Measurements from ENCODE around the gene RGS7.
"Not testable (repeated sequence)": the region's sequence is repeated elsewhere in the genome, so short reads cannot be mapped to it uniquely, and the experiment has no call there.

RGS7 gene

DNA sequence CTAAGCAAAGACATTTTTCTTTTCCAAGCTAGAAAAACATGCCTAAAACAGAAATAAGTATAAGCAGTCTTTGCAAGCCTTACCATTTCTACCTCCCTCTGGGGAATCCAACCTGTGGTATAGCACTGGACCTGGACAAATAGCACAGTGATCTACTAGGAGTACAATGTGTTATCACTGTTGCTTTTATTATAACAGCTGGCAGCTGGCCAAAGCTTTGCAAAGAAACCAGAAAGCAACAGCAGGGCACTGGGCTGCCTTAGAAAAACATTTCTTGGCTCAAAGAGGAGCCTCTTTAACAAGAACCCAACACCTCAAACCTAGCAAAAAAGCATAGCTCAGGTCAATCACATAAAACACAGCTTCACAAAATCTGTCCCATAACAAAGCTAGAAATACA, 450.5 kb downstream of the RGS7 start:
- no peak for DNase-seq (ENCODE audit: extremely low read depth, low read depth)
- TF ChIP-seq, protein P1, sequence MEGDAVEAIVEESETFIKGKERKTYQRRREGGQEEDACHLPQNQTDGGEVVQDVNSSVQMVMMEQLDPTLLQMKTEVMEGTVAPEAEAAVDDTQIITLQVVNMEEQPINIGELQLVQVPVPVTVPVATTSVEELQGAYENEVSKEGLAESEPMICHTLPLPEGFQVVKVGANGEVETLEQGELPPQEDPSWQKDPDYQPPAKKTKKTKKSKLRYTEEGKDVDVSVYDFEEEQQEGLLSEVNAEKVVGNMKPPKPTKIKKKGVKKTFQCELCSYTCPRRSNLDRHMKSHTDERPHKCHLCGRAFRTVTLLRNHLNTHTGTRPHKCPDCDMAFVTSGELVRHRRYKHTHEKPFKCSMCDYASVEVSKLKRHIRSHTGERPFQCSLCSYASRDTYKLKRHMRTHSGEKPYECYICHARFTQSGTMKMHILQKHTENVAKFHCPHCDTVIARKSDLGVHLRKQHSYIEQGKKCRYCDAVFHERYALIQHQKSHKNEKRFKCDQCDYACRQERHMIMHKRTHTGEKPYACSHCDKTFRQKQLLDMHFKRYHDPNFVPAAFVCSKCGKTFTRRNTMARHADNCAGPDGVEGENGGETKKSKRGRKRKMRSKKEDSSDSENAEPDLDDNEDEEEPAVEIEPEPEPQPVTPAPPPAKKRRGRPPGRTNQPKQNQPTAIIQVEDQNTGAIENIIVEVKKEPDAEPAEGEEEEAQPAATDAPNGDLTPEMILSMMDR (IDR thresholded peaks at IDR 0.05; ENCODE audit: low read depth, low read length, missing control alignments), result no peak
- H3K4me3 ChIP-seq (replicated peaks; ENCODE audit: low read depth, low read length), result no peak overlapping the region

DNA sequence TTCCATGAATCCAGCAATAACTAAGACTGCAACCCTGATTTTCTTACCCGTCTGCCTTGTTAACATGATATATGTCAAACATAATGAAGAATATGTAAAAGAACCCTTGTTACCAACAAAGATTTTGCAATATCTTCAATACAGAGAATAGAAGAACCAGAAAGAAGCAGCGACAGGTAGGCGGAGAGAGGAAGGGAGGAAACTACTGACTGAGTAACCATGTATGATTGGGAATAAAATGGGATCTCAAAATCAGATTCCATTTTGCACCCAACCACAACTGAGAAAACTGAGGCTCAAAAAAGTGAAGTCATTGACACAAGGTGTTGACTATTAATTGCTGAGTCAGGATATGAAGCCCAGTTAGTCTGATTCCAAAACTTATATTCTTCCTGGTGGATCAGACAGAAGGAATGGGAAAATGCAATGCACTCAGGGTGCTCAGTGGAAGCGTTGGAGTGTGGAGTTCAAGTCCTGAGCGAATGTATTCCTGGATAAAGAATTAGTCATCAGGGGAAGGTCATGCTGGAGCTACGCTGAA, 451.7 kb downstream of the RGS7 start:
- no peak for DNase-seq (ENCODE audit: extremely low read depth, low read depth)
- no peak overlapping the region for H3K4me3 ChIP-seq (replicated peaks; ENCODE audit: low read depth, low read length)
- TF ChIP-seq, protein P1 (IDR thresholded peaks at IDR 0.05; ENCODE audit: low read depth, low read length, missing control alignments), result no peak

DNA sequence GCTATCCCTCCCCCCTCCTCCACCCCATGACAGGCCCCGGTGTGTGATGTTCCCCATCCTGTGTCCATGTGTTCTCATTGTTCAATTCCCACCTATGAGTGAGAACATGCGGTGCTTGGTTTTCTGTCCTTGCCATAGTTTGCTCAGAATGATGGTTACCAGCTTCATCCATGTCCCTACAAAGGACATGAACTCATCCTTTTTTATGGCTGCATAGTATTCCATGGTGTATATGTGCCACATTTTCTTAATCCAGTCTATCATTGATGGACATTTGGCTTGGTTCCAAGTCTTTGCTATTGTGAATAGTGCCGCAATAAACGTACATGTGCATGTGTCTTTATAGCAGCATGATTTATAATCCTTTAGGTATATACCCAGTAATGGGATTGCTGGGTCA, 461.6 kb downstream of the RGS7 start:
- not testable (repeated sequence) for H3K4me3 ChIP-seq (replicated peaks; ENCODE audit: low read depth, low read length); DNase-seq (ENCODE audit: extremely low read depth, low read depth)

DNA sequence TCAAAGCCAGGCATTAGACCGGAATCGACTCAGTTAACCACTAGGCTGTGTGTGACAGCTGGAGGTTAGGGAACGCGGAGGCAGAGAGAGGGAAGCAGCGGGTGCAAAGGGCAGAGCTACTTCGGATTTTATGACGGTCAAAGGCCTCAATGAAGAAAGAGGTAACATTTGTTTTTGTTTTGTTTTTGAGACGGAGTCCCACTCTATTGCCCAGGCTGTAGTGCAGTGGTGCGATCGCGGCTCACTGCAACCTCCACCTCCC, 468.3 kb downstream of the RGS7 start:
- DNase-seq (ENCODE audit: extremely low read depth, low read depth), result no peak
- no peak overlapping the region for H3K4me3 ChIP-seq (replicated peaks; ENCODE audit: low read depth, low read length)
- TF ChIP-seq, protein P1 (IDR thresholded peaks at IDR 0.05; ENCODE audit: low read depth, low read length, missing control alignments), result no peak

DNA sequence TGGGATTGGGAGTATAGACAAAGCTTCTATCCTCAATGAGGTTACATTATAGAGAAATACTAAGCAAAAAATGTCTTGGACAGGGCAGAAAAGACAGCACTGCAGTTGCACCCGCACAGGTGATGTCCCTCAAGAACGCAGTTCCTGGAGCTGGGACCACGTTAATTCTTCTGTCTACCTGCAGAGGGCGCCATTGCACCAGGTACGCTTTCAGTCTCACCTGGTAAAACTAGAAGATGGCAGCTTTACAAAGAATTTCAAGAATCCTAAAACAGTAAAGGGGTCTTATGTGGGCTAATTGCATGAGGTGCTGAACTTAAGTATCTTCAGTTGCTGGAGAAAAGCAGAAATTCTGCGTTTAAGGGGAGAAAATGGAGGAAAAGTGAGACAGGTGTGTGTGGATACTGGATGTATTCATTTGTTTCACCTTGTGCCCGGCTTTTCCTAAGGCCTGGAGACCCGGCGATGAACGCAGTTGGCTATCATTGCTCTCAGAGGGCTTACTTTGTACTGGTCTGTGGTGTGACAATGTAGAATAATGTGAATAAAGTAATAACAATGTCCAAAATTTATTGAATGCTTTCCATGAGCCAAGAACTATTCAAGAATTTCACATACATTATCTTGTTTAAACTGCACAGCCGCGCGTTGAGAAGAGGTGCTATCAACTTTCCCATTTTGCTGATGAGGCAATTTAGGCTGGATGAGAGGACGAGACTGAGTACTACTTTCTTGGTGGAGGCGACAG, 468.8 kb downstream of the RGS7 start:
- H3K4me3 ChIP-seq (replicated peaks; ENCODE audit: low read depth, low read length), result no peak overlapping the region
- no peak for DNase-seq (ENCODE audit: extremely low read depth, low read depth)
- TF ChIP-seq, protein P1 (IDR thresholded peaks at IDR 0.05; ENCODE audit: low read depth, low read length, missing control alignments), result peak; percentile 82

DNA sequence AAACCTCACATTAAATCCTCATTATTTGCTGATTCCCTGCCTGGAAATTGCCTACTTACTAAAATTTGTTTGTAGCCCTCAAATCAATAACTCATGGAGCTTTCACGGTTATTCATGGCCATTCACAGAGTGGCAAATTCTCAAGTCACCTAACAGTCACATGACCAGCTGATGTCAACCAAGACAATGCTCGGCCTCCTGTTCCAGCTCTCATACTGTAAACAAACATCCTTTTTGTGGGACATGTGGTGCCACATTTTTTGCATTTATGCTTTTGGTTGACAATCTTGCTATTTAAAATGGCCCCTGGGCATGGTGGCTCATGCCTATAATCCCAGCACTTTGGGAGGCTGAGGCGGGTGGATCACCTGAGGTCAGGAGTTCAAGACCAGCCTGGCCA, 473.5 kb downstream of the RGS7 start:
- no peak overlapping the region for H3K4me3 ChIP-seq (replicated peaks; ENCODE audit: low read depth, low read length)
- TF ChIP-seq, protein P1 (IDR thresholded peaks at IDR 0.05; ENCODE audit: low read depth, low read length, missing control alignments), result no peak
- no peak for DNase-seq (ENCODE audit: extremely low read depth, low read depth)

DNA sequence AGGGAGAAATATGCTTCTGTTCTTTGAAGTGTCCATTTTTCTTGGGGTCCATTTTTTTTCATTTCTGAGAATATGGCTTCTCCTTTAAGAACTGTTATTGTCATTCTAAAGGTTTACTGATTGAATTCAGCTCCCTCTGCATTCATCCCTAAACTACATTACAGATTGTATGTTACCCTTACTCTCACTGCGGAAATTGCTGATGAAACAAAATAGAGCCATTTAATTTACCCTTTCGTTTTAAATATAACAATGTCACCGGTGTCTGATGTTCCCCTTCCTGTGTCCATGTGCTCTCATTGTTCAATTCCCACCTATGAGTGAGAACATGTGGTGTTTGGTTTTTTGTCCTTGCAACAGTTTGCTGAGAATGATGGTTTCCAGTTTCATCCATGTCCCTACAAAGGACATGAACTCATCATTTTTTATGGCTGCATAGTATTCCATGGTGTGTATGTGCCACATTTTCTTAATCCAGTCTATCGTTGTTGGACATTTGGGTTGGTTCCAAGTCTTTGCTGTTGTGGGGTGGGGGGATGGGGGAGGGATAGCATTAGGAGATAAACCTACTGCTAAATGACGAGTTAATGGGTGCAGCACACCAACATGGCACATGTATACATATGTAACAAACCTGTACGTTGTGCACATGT, 474.2 kb downstream of the RGS7 start:
- H3K4me3 ChIP-seq (replicated peaks; ENCODE audit: low read depth, low read length); DNase-seq (ENCODE audit: extremely low read depth, low read depth): not testable (repeated sequence)

DNA sequence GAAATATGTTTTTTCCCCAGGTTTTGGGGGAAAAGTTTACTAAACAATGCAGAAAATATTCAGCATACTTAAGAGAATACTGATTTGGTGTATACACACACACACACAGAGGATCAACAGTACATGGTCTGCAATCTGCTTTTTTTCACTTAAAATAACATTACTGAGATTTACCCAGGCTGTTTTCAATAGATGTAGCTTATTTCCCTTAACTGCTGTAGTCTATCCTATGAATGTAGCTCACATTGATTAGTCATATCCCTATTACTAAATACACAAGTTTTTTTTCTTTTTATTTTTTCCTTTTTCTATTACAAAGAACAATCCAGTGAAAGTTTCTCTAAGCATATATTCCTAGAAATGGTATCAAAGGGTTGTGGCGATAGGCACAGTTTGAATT, 478.4 kb downstream of the RGS7 start:
- TF ChIP-seq, protein P1 (IDR thresholded peaks at IDR 0.05; ENCODE audit: low read depth, low read length, missing control alignments), result no peak
- H3K4me3 ChIP-seq (replicated peaks; ENCODE audit: low read depth, low read length), result no peak overlapping the region
- DNase-seq (ENCODE audit: extremely low read depth, low read depth), result no peak

Data from HFF-Myc (cell line).